ENCODE results near the gene BCLAF1. TPM values are rescaled to one million over a fixed set of nuclear protein-coding genes. Genes with fewer than 3 reads are reported as not detected.
A peak's percentile ranks its signal among the peaks of the same experiment; 100 is the strongest.

Gene BCLAF1
- total and polyA plus RNA-seq, 2 donors (not counting 1 experiment from before 2014, with no cell fraction given): 39.3 to 268 TPM

- ATAC-seq (ENCODE audit: low read depth) (no peak), DNase-seq (no peak)
- H4K20me1 ChIP-seq (ENCODE audit: control insufficient read depth, insufficient read depth, low read length, poor library complexity, severe bottlenecking): no peaks in the 10 kb centered on the region
- TF ChIP-seq, protein P1, sequence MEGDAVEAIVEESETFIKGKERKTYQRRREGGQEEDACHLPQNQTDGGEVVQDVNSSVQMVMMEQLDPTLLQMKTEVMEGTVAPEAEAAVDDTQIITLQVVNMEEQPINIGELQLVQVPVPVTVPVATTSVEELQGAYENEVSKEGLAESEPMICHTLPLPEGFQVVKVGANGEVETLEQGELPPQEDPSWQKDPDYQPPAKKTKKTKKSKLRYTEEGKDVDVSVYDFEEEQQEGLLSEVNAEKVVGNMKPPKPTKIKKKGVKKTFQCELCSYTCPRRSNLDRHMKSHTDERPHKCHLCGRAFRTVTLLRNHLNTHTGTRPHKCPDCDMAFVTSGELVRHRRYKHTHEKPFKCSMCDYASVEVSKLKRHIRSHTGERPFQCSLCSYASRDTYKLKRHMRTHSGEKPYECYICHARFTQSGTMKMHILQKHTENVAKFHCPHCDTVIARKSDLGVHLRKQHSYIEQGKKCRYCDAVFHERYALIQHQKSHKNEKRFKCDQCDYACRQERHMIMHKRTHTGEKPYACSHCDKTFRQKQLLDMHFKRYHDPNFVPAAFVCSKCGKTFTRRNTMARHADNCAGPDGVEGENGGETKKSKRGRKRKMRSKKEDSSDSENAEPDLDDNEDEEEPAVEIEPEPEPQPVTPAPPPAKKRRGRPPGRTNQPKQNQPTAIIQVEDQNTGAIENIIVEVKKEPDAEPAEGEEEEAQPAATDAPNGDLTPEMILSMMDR (IDR thresholded peaks at IDR 0.05): no peak
- no peak for TF ChIP-seq EZH2 (IDR thresholded peaks at IDR 0.05; ENCODE audit: borderline replicate concordance, insufficient read depth, low read depth, low read length, poor library complexity, severe bottlenecking)
- H3K27ac ChIP-seq (ENCODE audit: low read length in 2 of 2): no peak overlapping the region
- no peaks in the 10 kb centered on the region for H3K27me3 Mint-ChIP-seq
- H3K9ac ChIP-seq (ENCODE audit: low read length): no peak overlapping the region
- no peaks in the 10 kb centered on the region for H3K9me3 Mint-ChIP-seq (ENCODE audit: insufficient read depth)
- no peaks in the 10 kb centered on the region for H3K79me2 ChIP-seq (ENCODE audit: control insufficient read depth, insufficient read depth, low read length)
- ChIA-PET CTCF (interaction anchor here (0.9 to 2.0 kb wide), 3 partner anchors 27 to 342 kb away, joined by 3 to 5 read pairs (median 4); no protein-coding TSS in a partner anchor), POLR2A (interaction anchor here (0.7 to 0.8 kb wide), 2 partner anchors 35 to 353 kb away, joined by 4 to 6 read pairs; no protein-coding TSS in a partner anchor)
- H3K4me3 Mint-ChIP-seq: no peak overlapping the region
- H3K4me1 ChIP-seq (ENCODE audit: control insufficient read depth in 2 of 2, insufficient read depth in 2 of 2, low read length in 2 of 2): peaks cover 15 to 16% of the 10 kb centered on the region in 2 donors
- H3K9me3 ChIP-seq (ENCODE audit: control extremely low read depth in 1 of 3, control insufficient read depth in 2 of 3, insufficient read depth in 1 of 3, low read length in 2 of 3): no peaks in the 10 kb centered on the region
- H3K4me3 ChIP-seq (ENCODE audit: control extremely low read depth in 1 of 5, extremely low read depth in 1 of 5, insufficient read depth in 1 of 5, low read depth in 2 of 5, low read length in 4 of 5): no peak overlapping the region
- H3K4me1 Mint-ChIP-seq: peaks cover 32% of the 10 kb centered on the region
- intact Hi-C loops (cut with micrococcal nuclease): no loop called here
- no peak overlapping the region for H3K4me2 ChIP-seq (replicated peaks; ENCODE audit: low read depth, low read length, poor library complexity, severe bottlenecking)
- WGBS (ENCODE audit: insufficient coverage): no CpG with 5 or more reads among the region's 6 CpGs
- H3K36me3 ChIP-seq (replicated peaks in 1 of 2; ENCODE audit: control extremely low read depth in 1 of 2, control insufficient read depth in 1 of 2, extremely low read depth in 1 of 2, insufficient read depth in 2 of 2, low read length in 1 of 2): peaks cover 4 to 12% of the 10 kb centered on the region in 2 experiments
- H3K27me3 ChIP-seq (replicated peaks in 1 of 4; ENCODE audit: control extremely low read depth in 1 of 4, control insufficient read depth in 3 of 4, insufficient read depth in 4 of 4, low read length in 3 of 4): no peaks in the 10 kb centered on the region
- no peak overlapping the region for H2AFZ ChIP-seq (ENCODE audit: insufficient read depth, low read depth, low read length, poor library complexity, severe bottlenecking)
- no peak overlapping the region for H3K27ac Mint-ChIP-seq
Measured at GRCh38 chr6:136253734-136254133, 35.9 kb downstream of the BCLAF1 start.

GRCh38 chr6:136252441-136252840 is 37.2 kb downstream of the BCLAF1 start:
- Histone ChIP-seq H3K27ac (ENCODE audit: low read length in 2 of 2) (no peak overlapping the region), H4K20me1 (ENCODE audit: control insufficient read depth, insufficient read depth, low read length, poor library complexity, severe bottlenecking) (no peaks in the 10 kb centered on the region), H3K9me3 (ENCODE audit: control extremely low read depth in 1 of 3, control insufficient read depth in 2 of 3, insufficient read depth in 1 of 3, low read length in 2 of 3) (no peaks in the 10 kb centered on the region), H3K79me2 (ENCODE audit: control insufficient read depth, insufficient read depth, low read length) (no peaks in the 10 kb centered on the region), H3K4me2 (replicated peaks; ENCODE audit: low read depth, low read length, poor library complexity, severe bottlenecking) (no peak overlapping the region), H3K36me3 (replicated peaks in 1 of 2; ENCODE audit: control extremely low read depth in 1 of 2, control insufficient read depth in 1 of 2, extremely low read depth in 1 of 2, insufficient read depth in 2 of 2, low read length in 1 of 2) (no peaks in the 10 kb centered on the region), H3K9ac (ENCODE audit: low read length) (no peak overlapping the region), H2AFZ (ENCODE audit: insufficient read depth, low read depth, low read length, poor library complexity, severe bottlenecking) (no peak overlapping the region), H3K4me3 (ENCODE audit: control extremely low read depth in 1 of 5, extremely low read depth in 1 of 5, insufficient read depth in 1 of 5, low read depth in 2 of 5, low read length in 4 of 5) (no peak overlapping the region), H3K27me3 (replicated peaks in 1 of 4; ENCODE audit: control extremely low read depth in 1 of 4, control insufficient read depth in 3 of 4, insufficient read depth in 4 of 4, low read length in 3 of 4) (no peaks in the 10 kb centered on the region), H3K4me1 (ENCODE audit: control insufficient read depth in 2 of 2, insufficient read depth in 2 of 2, low read length in 2 of 2) (peaks cover 15 to 16% of the 10 kb centered on the region in 2 donors)
- TF ChIP-seq EZH2 (IDR thresholded peaks at IDR 0.05; ENCODE audit: borderline replicate concordance, insufficient read depth, low read depth, low read length, poor library complexity, severe bottlenecking): no peak
- TF ChIP-seq, protein P1 (IDR thresholded peaks at IDR 0.05): no peak
- H3K27ac Mint-ChIP-seq: no peak overlapping the region
- peaks cover 33% of the 10 kb centered on the region for H3K4me1 Mint-ChIP-seq
- DNase-seq: peak; percentile 42
- no peaks in the 10 kb centered on the region for H3K9me3 Mint-ChIP-seq (ENCODE audit: insufficient read depth)
- no peak for ATAC-seq (ENCODE audit: low read depth)
- intact Hi-C loops (cut with micrococcal nuclease): no loop called here
- CTCF ChIA-PET: interaction anchor here (1.0 to 2.0 kb wide), 2 partner anchors 26 to 66 kb away, joined by 3 to 5 read pairs; no protein-coding TSS in a partner anchor
- H3K4me3 Mint-ChIP-seq: no peak overlapping the region
- POLR2A ChIA-PET: no interaction called here
- no peaks in the 10 kb centered on the region for H3K27me3 Mint-ChIP-seq
- 86% methylated on average over 1 of the region's 2 CpGs for WGBS (ENCODE audit: insufficient coverage)
